Stimulated activated CD4-positive, alpha-beta T cell treated with anti-CD3 and anti-CD28 coated beads, Interleukin-2, amount 100 ng/mL, for 48 hours (primary cell): Measurements from ENCODE around the gene KCNH1.
A peak's percentile ranks its signal among the peaks of the same experiment; 100 is the strongest.
"Not testable (repeated sequence)": the region's sequence is repeated elsewhere in the genome, so short reads cannot be mapped to it uniquely, and the experiment has no call there.

Experiments
- DNase-seq, 2 donors: peaks; one replicate each; pipeline ENCODE4 v3.0.0-alpha.2; 2020

KCNH1 gene

GRCh38 chr1:211009944-211010343 is 124.0 kb downstream of the KCNH1 start:
- DNase-seq: no peak

DNA sequence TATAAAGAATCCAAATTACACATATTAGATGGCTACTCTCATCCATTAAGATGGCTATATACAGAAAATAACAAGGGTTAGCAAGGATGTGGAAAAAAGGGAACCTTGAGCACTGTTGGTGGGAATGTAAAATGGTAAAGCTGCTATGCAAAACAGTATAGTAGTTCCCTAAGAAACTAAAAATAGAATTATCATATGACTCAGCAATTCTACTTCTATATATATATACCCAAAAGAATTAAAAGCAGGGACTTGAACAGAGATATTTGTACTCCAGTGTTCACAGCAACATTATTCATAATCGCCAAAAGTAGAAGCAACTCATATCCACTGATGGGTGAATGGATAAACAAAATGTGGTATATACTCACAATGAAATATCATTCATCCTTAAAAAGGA is 126.1 kb downstream of the KCNH1 start:
- no peak for DNase-seq

- DNase-seq: not testable (repeated sequence)
Measured at GRCh38 chr1:210995931-210996330, 138.0 kb downstream of the KCNH1 start.

- DNase-seq: no peak
Measured at GRCh38 chr1:210992837-210993236, 141.1 kb downstream of the KCNH1 start.

DNA sequence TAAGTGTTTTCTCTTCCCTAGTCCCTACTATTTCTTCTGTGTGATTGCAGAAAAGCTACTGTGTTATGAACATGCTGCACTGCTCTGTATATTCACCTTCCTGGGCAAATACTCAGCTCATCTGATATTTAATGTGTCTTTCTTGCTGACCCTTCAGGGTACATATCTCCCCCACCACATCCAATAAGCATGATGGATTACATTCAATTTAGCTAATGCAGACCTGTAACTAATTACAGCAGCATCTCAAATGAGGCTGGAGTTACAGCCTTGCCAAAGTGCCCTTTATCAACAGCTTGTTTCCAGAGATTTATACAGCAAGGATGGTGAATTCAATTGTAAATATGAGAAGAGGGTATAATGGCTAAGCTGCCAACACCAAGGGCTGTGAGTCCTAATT is 144.0 kb downstream of the KCNH1 start:
- no peak for DNase-seq

- DNase-seq: no peak
Measured at GRCh38 chr1:210981490-210981889, 152.5 kb downstream of the KCNH1 start.

- no peak for DNase-seq
Measured at GRCh38 chr1:210980082-210980481, 153.9 kb downstream of the KCNH1 start.

DNA sequence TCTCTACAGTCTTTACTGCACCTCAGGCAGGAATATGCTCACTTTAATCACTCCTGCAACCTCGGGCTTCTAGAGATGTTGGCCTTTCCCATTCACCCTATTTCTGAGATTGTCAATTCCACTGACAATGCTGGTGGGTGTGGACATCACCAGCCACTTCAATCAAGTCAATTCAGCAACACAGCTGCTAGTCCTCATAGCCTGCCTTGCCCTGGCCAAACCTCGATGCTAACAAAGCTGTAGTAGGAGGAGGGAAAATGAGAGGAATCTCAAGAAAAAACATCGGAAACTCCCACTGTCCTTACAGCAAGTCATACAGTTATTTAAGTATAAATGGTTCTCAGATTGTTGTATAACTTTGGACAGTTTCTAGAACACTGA is 155.0 kb downstream of the KCNH1 start:
- DNase-seq: no peak

- no peak for DNase-seq
Measured at GRCh38 chr1:210978316-210978973, 155.5 kb downstream of the KCNH1 start.

DNA sequence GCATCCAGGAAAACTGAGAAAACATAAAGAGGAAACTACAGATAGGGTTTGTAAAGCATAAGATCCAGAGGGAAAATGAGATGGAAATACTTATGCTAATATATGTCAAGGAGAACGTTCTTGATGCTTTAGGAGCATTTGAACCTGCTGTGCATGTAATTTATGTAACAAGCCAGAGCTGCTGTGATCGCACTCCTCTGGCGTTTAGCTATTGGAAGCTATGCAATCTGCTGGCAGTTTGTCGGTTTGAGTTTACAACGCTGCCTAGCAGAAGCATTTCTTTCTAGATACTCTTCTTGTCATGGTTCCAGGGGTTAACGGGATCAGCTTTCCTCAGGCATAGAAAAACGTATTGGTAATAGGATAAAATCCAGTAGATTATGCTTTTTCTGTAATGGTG is 182.7 kb downstream of the KCNH1 start:
- no peak for DNase-seq

DNA sequence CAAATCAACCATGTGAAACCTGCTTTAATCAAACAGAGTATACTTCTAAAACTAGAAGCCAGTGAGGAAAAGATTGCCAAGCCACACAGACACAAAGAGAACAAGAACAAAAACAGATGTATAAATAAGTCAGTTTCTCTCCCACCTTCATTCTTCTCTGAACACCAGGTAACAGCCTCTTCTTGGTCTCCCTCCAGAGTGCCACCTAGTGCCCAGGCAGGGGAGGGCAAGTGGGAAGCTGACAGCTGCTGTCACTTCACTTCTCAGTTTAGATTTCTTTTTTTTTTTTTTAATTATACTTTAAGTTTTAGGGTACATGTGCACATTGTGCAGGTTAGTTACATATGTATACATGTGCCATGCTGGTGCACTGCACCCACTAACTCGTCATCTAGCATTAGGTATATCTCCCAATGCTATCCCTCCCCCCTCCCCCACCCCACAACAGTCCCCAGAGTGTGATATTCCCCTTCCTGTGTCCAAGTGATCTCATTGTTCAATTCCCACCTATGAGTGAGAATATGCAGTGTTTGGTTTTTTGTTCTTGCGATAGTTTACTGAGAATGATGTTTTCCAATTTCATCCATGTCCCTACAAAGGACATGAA is 183.9 kb downstream of the KCNH1 start:
- peak; percentile 52 to 63 for DNase-seq

GRCh38 chr1:210949489-210949888 is 184.5 kb downstream of the KCNH1 start:
- DNase-seq: no peak

GRCh38 chr1:210949039-210949438 is 184.9 kb downstream of the KCNH1 start:
- DNase-seq: no peak

DNA sequence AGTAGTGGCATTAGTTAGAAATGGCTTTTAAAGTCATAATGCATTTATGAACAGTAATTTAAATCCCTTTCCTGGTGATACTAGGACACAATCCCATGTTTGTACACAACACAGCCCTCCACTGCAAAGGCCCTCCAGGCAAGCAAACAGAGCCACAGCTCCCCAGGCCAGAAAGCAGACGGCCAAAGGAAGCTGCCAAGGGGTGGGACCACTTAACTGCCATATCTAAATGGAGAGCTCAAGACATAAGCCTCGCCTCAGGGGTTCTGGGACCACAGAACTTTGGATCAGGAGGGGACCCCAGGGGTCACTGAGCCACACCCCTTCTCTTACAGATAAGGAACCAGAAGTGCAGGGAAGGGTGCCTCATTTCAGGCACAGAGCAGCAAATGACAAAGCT is 189.7 kb downstream of the KCNH1 start:
- DNase-seq: no peak

DNA sequence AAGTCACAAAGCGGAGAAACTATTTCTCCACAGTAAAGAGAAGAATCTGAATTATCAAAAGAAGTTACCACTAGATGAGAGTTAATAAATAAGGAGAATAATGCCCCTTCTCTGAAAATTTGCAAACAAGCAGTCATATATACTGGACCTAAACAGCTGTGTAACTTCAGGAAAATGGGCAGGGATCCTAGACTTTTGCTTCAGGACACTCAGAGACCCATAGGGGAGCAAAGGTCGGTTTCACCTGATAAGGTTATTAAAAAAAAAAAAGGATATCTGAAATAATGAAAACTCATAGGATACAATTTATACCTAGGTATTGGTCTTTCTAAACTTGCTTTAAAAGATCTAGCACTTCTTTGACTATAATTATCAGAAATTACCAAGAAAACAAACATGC is 191.4 kb downstream of the KCNH1 start:
- DNase-seq: no peak

GRCh38 chr1:210940081-210940617 is 193.8 kb downstream of the KCNH1 start:
- no peak for DNase-seq

GRCh38 chr1:210938416-210938925 is 195.5 kb downstream of the KCNH1 start:
- no peak for DNase-seq

DNA sequence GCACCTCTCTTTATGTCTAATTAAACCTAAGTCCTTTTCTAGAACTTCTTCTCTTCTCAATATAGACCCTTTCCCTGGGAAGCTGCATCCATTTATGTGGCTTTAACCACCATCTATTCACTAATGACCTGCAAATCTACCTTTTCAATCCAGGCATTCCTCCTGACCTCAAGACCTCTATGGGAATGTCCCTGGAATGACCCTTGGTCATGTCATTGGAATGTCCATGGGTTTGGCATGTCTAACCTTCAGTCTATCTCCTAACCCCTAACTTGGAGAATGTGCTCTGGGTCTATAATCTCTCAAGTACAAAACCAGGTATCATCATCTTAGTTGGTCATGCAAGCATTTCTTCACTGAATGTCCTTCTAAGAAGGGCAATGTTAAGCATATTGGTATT is 196.1 kb downstream of the KCNH1 start:
- DNase-seq: no peak

DNA sequence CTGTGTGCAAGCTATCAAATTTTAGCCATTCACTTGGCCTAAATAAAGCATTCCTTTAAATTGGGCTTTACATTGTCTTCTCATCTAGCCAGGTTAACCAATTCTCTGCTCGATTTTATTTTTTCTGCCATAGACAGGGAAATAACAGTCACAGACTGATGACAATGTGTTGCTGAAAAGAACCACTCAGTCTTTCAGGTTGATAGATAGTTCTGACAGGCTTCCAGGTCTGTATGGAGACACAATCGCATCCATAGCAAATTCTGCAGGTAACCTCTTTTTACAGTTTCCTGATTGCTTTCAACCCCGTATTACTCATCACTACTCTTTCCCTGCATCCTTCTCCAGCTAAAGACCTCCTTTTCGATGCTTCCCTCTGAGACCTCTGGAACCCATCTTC is 198.0 kb downstream of the KCNH1 start:
- DNase-seq: no peak

- no peak for DNase-seq
Measured at GRCh38 chr1:210932104-210932503, 201.8 kb downstream of the KCNH1 start.

DNA sequence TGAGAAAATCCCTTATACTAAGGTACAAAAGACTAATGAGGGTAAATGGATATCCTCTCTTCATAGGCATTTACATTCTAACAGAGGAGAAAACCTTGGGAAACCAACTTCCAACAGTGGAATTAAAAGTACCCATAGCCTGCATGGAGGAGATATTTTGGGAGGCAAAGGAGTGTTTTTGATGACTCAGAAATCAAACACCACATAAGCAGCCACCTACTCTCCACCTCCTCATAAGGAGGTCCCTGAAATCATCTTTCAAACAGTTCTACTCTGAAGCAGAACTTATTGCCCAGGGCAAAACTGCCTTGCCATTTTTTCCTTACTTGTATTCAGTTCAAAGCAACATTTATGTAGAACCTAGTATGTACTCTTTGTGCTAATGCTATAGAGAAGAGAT is 211.3 kb downstream of the KCNH1 start:
- no peak for DNase-seq

- DNase-seq: no peak
Measured at GRCh38 chr1:210920716-210921694, 212.9 kb downstream of the KCNH1 start.

DNA sequence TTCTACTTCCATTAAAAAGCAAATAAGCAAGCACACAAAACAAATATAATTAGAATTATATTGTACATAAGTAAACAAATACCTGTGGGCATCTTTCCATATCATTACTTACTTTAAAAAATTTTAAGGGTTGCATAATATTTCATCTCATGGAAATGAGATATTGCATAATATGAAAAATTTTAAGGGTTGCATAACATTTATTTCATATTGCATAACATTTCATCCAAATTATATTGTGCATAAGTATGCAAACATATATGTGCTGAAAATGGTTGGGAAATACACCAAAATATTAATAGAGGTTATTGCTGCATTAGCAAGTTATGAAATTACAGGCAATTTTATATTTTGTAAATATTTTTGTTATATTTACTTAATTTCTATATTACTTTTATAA is 213.7 kb downstream of the KCNH1 start:
- no peak for DNase-seq
